ENCODE data around the gene NR1H3.

The NR1H3 gene

DNA sequence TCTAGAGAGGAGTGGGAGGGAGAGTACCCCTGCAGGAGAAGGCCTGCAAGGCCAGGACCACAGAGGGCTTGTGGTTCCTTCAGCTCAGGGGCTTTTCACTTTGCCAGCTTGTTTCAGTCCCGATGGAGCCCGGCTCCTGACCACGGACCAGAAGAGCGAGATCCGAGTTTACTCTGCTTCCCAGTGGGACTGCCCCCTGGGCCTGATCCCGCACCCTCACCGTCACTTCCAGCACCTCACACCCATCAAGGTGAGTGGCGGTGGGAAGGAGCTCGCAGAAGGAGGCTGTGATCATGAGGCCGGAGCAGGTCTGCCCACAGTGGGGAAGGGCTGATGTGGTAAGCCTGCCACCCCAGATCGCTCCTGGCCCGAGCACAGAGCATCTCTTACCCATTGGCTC lies 22.6 kb upstream of the NR1H3 start:
- H3K27ac ChIP-seq: peak overlapping the region; percentile 70
- TF ChIP-seq, protein P1, sequence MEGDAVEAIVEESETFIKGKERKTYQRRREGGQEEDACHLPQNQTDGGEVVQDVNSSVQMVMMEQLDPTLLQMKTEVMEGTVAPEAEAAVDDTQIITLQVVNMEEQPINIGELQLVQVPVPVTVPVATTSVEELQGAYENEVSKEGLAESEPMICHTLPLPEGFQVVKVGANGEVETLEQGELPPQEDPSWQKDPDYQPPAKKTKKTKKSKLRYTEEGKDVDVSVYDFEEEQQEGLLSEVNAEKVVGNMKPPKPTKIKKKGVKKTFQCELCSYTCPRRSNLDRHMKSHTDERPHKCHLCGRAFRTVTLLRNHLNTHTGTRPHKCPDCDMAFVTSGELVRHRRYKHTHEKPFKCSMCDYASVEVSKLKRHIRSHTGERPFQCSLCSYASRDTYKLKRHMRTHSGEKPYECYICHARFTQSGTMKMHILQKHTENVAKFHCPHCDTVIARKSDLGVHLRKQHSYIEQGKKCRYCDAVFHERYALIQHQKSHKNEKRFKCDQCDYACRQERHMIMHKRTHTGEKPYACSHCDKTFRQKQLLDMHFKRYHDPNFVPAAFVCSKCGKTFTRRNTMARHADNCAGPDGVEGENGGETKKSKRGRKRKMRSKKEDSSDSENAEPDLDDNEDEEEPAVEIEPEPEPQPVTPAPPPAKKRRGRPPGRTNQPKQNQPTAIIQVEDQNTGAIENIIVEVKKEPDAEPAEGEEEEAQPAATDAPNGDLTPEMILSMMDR (conservative IDR thresholded peaks at IDR 0.05): no peak
- no peak for TF ChIP-seq ZFX (IDR thresholded peaks at IDR 0.05)

DNA sequence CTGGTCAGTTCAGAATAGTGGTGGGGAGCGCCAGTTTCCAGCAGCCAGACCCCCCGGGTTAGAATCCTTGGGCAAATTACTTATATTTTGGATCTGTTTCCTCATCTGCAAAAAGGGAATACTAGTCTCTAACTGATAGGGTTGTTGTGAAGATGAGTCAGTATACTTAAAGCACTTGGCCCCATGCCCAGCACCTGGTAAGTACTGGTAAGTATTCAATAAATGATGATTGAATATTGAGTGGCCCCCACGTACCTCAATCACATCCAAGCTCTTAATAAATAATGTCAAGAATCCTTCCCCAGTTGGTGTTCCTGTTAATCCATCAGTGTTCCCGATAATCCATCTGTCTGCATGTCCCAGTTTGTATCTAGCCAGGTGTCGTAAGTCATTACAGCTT lies 21.3 kb upstream of the NR1H3 start:
- no peak overlapping the region for H3K27ac ChIP-seq
- no peak for TF ChIP-seq ZFX (IDR thresholded peaks at IDR 0.05)
- TF ChIP-seq, protein P1 (conservative IDR thresholded peaks at IDR 0.05): no peak

DNA sequence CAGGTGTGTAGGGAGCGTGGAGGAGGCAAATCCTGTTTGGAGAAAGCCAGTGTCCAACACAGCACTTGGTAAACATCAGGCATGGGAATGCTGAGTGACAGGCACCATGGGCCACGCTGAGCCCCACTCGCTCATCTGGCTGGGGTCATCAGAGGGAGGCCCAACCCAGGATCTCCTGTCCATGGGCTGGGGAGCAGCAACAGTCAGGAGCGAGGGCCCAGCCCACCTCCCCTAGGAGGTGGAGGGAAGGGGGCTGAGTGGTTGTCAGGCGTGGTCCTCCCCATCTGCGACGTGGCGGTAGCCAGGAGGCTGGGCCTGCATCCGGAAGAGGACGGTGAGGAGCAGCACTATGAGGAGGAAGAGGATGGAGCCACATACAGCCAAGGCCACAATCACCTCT lies 17.9 kb upstream of the NR1H3 start:
- no peak overlapping the region for H3K27ac ChIP-seq
- TF ChIP-seq, protein P1 (conservative IDR thresholded peaks at IDR 0.05): no peak
- no peak for TF ChIP-seq ZFX (IDR thresholded peaks at IDR 0.05)

DNA sequence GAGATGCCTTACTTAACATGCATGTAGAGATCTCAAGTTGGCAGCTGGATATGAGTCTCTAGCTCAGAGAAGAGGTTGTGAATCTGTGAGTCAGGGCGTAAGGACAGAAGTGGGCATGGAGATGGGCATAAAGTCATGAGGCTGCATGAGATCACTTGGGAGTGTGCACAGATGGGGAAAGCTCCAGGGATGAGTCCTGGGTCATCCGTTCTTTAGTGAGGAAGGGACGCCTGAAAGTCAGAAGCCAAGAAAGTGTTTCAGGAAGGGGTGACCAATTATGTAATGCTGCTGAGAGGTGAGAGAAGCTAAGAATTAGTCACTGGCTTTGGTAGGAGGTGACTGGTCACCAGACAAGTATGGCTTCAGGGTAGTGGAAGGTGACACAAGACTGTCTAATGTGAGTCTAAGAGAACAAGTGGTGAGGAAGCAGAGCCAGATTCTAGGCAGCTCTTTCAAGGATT lies 15.9 kb upstream of the NR1H3 start:
- H3K27ac ChIP-seq: no peak overlapping the region
- TF ChIP-seq, protein P1 (conservative IDR thresholded peaks at IDR 0.05): no peak
- no peak for TF ChIP-seq ZFX (IDR thresholded peaks at IDR 0.05)

DNA sequence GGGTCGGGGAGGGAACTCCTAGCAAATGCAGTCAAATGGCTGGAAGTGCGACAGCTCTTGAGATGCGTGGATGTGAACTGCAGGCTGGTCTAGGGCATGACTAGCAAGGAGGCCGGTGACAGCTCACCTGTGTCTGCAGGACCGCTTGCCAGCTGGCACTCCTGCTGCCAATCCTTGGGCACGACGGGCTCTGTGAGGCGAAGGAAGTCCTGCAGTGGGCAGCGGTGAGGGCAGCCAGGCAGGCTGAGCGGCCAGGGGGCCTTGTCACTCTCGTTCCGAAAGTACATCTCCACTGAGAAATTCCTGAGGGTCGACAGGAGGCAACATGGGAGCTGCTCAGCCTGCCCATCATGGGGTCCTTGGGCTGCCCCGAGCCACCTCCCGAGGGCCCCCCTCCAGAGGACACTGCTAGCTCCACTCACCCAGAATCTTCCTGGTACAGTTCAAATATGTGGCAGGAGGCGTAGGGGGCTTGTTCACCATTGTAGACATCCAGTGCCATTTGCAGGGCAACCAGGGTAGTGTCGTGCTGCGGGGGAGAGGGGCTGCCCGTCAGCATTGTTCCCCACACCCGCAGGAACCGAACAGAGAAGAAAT lies 15.1 kb upstream of the NR1H3 start:
- peak overlapping the region; percentile 73 for H3K27ac ChIP-seq
- TF ChIP-seq, protein P1 (conservative IDR thresholded peaks at IDR 0.05): no peak
- no peak for TF ChIP-seq ZFX (IDR thresholded peaks at IDR 0.05)

DNA sequence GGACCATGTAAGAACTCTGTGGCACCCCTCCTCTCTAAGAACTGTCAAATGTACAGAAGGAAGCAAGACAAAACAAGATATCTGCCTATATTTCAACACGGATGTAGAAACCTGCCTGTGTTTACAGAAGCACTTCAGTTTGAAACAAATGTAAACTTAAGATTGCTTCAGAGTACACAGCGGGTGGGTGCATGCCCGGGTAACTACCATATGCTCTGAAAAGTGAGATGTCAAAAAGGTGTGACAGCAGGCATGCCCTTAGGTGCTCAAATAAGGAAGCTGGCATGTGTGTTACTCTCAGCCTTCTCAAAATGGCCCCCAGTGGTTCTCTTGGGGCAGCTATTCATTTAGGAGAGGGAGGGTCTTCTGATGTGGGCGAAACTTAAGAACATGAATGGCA lies 14.3 kb upstream of the NR1H3 start:
- TF ChIP-seq, protein P1 (conservative IDR thresholded peaks at IDR 0.05): no peak
- TF ChIP-seq ZFX (IDR thresholded peaks at IDR 0.05): no peak
- peak overlapping the region; percentile 73 for H3K27ac ChIP-seq

DNA sequence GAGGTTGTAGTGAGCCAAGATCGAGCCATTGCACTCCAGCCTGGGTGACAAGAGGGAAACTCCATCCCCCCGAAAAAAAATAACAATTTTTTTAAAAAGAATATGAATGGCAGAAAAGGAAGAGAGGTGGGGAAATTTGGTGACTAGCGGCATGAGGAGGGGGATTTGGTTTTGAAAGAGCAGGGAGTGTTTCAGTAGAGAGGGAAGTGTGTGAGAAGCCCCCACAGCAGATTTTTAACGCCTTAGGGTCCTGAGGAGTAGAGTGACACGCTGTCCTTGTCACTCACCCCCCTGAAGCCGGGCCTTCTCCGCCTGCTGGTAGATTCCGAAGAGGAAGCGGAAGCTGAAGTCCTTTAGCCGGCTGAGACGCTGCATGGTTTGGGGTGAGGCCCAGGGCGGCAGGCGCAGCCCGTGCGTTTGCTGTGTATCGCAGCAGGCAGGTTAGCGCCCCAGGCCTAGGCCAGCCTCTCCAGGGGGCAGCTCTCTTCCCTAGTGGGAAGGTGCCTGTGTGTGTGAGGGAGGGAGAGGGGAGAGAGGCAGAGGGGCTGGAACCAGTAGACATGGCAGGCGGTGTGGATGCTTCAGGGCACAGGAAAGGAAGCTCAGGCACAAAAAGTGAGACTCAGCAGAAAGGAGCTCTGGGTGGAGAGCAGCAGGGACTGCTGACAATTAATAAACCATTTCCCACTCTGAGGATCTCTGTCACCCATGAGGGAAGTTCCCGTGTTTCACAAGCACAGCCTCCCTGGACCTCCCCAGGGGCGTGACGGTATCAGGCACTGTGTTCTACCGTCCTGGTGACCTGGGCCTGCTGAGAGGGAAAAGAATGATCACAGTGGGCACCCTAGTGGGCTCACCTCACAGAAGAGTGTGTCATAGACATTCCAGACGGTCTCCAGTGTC lies 13.1 kb upstream of the NR1H3 start:
- TF ChIP-seq, protein P1 (conservative IDR thresholded peaks at IDR 0.05): no peak
- no peak for TF ChIP-seq ZFX (IDR thresholded peaks at IDR 0.05)
- peak overlapping the region; percentile 73 for H3K27ac ChIP-seq

Data from C4-2B (cell line).